H1 (cell line): Measurements from ENCODE around the gene SLC6A7. TPM values are rescaled to one million over a fixed set of nuclear protein-coding genes. Genes with fewer than 3 reads are reported as not detected.

Experiments
- KDM4A ChIP-seq: IDR thresholded peaks from one replicate; pipeline ENCODE4 v1.7.1; 2012; ENCODE audit warnings: low read depth, mild to moderate bottlenecking, moderate library complexity, low read length, inconsistent platforms; ENCODE audit not compliant: severe bottlenecking
- polyA plus RNA-seq, 7 experiments: library from polyadenylated mRNA; depleted of rRNA in 3 of 7; stranded (reverse) in 5 of 7; unstranded in 2 of 7; fragments of >200 nt in 5 of 7; fragments of 200-250 nt in 2 of 7; gene quantifications; 1 replicate in 5 of 7; 2 replicates in 1 of 7; 4 replicates in 1 of 7; pipeline versions ENCODE4 v1.2.1 to v1.2.3, GENCODE V29; 2011 to 2013; ENCODE audit warnings: missing spikeins in 2 of 7, mixed read lengths in 2 of 7
- total RNA-seq: library from RNA; stranded (reverse); fragmentation: NEBNext Ultra II Directional; extraction: Animal tissue kit (Norgen Biotek cat#: 25700); gene quantifications from 2 replicates; pipeline ENCODE4 v1.2.1, GENCODE V29; 2021
- TF ChIP-seq, protein P1 (sequence below), 3 experiments: IDR thresholded peaks; 1 replicate in 2 of 3; 2 replicates in 1 of 3; pipeline versions ENCODE4 v1.5.1 to v1.6.1; 2011; ENCODE audit warnings: low read length in 3 of 3, mild to moderate bottlenecking in 3 of 3, inconsistent platforms in 2 of 3, low read depth in 1 of 3, moderate library complexity in 1 of 3; ENCODE audit not compliant: insufficient read depth in 1 of 3; ENCODE audit errors: control extremely low read depth in 1 of 3

SLC6A7 gene
- total and polyA plus RNA-seq, 2 of the 8 experiments (the other 6 are each of a cell fraction or from before 2014, with no cell fraction given) = 0.07 to 0.12 TPM

DNA sequence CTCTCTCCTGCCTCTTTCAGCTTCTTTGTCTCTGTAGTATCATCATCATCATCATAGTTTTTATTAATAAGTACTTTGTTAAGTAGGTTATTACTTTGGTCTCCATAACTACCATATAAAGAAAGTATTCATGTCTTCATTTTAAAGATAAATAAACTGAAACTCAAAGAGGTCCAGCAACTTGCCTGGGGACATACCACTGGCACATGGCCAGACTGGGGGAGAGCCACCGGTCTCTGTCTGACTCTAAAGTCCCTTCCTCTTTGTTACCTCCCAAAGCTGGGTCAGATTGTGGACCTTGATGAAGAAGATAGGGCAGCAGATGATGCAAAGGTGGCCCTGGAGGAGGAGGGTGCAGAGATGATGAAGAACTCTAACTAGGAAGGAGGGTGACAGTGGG lies 14.8 kb upstream of the SLC6A7 start (continued):
- TF ChIP-seq, protein P1, sequence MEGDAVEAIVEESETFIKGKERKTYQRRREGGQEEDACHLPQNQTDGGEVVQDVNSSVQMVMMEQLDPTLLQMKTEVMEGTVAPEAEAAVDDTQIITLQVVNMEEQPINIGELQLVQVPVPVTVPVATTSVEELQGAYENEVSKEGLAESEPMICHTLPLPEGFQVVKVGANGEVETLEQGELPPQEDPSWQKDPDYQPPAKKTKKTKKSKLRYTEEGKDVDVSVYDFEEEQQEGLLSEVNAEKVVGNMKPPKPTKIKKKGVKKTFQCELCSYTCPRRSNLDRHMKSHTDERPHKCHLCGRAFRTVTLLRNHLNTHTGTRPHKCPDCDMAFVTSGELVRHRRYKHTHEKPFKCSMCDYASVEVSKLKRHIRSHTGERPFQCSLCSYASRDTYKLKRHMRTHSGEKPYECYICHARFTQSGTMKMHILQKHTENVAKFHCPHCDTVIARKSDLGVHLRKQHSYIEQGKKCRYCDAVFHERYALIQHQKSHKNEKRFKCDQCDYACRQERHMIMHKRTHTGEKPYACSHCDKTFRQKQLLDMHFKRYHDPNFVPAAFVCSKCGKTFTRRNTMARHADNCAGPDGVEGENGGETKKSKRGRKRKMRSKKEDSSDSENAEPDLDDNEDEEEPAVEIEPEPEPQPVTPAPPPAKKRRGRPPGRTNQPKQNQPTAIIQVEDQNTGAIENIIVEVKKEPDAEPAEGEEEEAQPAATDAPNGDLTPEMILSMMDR (IDR thresholded peaks at IDR 0.05; ENCODE audit: control extremely low read depth in 1 of 3, insufficient read depth in 1 of 3, low read depth in 1 of 3, low read length in 3 of 3) = no peak
- no peak for TF ChIP-seq KDM4A
